Activated B cell treated with CpG ODN at 0.5 μM for 24 hours (primary cell): Measurements from ENCODE around the gene IRX3. TPM values are rescaled to one million over a fixed set of nuclear protein-coding genes. Genes with fewer than 3 reads are reported as not detected.

Experiments used
- ATAC-seq: fragments of 200-7000 bp; cut with Tn5 transposase; one replicate; pipeline ENCODE4 v1.10.0; 2021; ENCODE audit warnings: low read depth, mild to moderate bottlenecking, moderate library complexity
- CTCF ChIA-PET: fragments of 350-600 bp; sonication (Branson Sonifier 250); formaldehyde crosslinking; loops from one replicate; lab custom pipeline; 2021; ENCODE audit warnings: antibody characterized with exemption; lab: Charles Lee
- POLR2A ChIA-PET: fragments of 350-600 bp; sonication (Branson Sonifier 250); formaldehyde crosslinking; loops from one replicate; lab custom pipeline; 2021; ENCODE audit warnings: antibody characterized with exemption; lab: Charles Lee
- DNase-seq: peaks from one replicate; pipeline ENCODE4 v3.0.0; 2022
- H3K27ac Mint-ChIP-seq: one replicate; pipeline ENCODE4 v1.8.0; 2020; ENCODE audit warnings: mixed read lengths
- H3K27me3 Mint-ChIP-seq: one replicate; pipeline ENCODE4 v1.8.0; 2021; ENCODE audit warnings: mixed read lengths
- H3K36me3 Mint-ChIP-seq: one replicate; pipeline ENCODE4 v1.8.0; 2021; ENCODE audit warnings: low read depth, mixed read lengths
- H3K4me1 Mint-ChIP-seq: one replicate; pipeline ENCODE4 v1.8.0; 2021; ENCODE audit warnings: mixed read lengths
- H3K4me3 Mint-ChIP-seq: one replicate; pipeline ENCODE4 v1.8.0; 2020; ENCODE audit warnings: mild to moderate bottlenecking, mixed read lengths
- H3K9me3 Mint-ChIP-seq: one replicate; pipeline ENCODE4 v1.8.0; 2020; ENCODE audit warnings: mixed read lengths
- intact Hi-C: fragments of 100-400 bp; cut with micrococcal nuclease; formaldehyde crosslinking; loops from one replicate; pipeline ENCODE4 v1.15.1; 2024
- total RNA-seq: library from RNA; stranded (reverse); gene quantifications from 2 replicates; pipeline ENCODE4 v1.2.3, GENCODE V29; 2022
- TF ChIP-seq, protein P1 (sequence below): fragments of 200-600 bp; IDR thresholded peaks from one replicate; pipeline ENCODE4 v1.8.0; 2022; ENCODE audit warnings: antibody characterized with exemption, mild to moderate bottlenecking

Gene IRX3
- total RNA-seq, 1 donor from 2014 or later = not detected

DNA sequence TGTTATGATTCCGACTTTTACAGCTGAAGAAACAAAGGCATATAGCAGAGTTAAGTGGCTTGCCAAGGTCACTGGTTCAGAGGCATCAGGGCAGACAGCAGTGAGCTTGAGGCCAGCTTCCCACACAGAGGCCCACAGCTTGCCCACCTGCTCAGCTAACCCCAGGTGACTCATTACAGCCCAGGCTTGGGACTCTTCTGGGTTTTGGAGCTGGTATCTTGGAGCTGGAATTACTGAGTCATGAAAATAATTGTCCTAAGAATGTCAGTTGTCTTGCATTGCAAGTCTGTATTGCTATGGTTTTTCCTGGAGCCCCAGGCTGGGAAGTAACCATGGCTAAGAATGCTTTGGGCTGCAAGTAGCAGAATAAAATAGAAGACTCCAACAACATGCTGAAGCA is 32.4 kb upstream of the IRX3 start:
- Mint-ChIP-seq H3K36me3 (no peaks in the 10 kb centered on the region), H3K4me1 (no peaks in the 10 kb centered on the region), H3K27ac (no peak overlapping the region), H3K27me3 (peaks cover 2% of the 10 kb centered on the region), H3K4me3 (no peak overlapping the region), H3K9me3 (no peaks in the 10 kb centered on the region)
- DNase-seq = no peak
- no peak for ATAC-seq
- intact Hi-C loops = no loop called here
- CTCF ChIA-PET = no interaction called here
- TF ChIP-seq, protein P1, sequence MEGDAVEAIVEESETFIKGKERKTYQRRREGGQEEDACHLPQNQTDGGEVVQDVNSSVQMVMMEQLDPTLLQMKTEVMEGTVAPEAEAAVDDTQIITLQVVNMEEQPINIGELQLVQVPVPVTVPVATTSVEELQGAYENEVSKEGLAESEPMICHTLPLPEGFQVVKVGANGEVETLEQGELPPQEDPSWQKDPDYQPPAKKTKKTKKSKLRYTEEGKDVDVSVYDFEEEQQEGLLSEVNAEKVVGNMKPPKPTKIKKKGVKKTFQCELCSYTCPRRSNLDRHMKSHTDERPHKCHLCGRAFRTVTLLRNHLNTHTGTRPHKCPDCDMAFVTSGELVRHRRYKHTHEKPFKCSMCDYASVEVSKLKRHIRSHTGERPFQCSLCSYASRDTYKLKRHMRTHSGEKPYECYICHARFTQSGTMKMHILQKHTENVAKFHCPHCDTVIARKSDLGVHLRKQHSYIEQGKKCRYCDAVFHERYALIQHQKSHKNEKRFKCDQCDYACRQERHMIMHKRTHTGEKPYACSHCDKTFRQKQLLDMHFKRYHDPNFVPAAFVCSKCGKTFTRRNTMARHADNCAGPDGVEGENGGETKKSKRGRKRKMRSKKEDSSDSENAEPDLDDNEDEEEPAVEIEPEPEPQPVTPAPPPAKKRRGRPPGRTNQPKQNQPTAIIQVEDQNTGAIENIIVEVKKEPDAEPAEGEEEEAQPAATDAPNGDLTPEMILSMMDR = no peak
- POLR2A ChIA-PET = no interaction called here

DNA sequence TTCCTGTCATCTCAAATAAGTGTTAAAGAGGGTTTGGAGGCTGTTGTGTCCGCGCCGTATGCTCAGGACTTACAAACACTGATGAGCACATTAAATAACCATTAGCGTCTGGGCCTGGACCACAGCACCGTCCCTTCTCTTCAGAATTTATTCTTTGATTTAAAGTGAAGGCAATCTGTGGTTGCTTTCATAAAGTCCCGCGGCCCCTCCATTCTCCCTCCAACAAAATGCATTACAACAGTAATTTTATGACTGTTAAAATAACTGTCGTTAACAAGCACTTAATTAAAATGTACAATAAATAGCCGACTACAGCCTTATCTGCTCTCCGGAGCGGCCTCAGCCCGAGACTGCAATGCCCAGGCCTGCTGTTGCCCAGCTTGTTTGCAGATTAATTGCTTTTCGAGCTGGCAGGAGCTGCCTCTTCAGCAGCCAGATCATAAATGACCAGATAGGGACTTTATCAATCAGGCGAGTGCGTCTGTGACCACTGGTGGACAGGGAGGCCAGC is 30.6 kb upstream of the IRX3 start:
- TF ChIP-seq, protein P1 = no peak
- POLR2A ChIA-PET = no interaction called here
- ATAC-seq (no peak), DNase-seq (no peak)
- H3K9me3 Mint-ChIP-seq = no peaks in the 10 kb centered on the region
- H3K36me3 Mint-ChIP-seq = no peaks in the 10 kb centered on the region
- intact Hi-C loops = no loop called here
- peaks cover 2% of the 10 kb centered on the region for H3K27me3 Mint-ChIP-seq
- H3K4me3 Mint-ChIP-seq = no peak overlapping the region
- H3K4me1 Mint-ChIP-seq = no peaks in the 10 kb centered on the region
- H3K27ac Mint-ChIP-seq = no peak overlapping the region
- CTCF ChIA-PET = no interaction called here

- H3K4me3 Mint-ChIP-seq = no peak overlapping the region
- CTCF ChIA-PET = no interaction called here
Measured at GRCh38 chr16:54316095-54316889, 29.7 kb upstream of the IRX3 start.

DNA sequence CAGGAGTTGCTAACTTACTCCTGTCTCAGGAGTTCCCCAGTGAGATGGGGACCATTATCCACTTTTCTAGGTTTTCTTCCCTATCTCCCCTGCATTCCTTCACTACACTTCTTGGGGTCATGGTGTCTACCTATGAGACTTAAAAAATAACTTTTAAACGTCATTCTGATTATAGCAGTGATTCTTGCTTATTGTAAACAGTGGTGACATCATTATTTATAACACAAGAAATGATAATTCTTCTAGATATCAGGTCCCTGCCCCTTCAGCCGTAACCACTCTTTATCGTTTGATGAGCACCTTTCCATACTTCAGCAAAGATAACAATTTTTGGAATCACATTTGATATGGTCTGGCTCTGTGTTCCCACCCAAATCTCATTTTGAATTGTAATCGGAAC is 27.2 kb upstream of the IRX3 start:
- TF ChIP-seq, protein P1 = no peak
- no peaks in the 10 kb centered on the region for H3K36me3 Mint-ChIP-seq
- H3K4me3 Mint-ChIP-seq = no peak overlapping the region
- POLR2A ChIA-PET = no interaction called here
- intact Hi-C loops = no loop called here
- ATAC-seq = no peak
- CTCF ChIA-PET = no interaction called here
- no peak overlapping the region for H3K27ac Mint-ChIP-seq
- H3K27me3 Mint-ChIP-seq = peaks cover 2% of the 10 kb centered on the region
- no peak for DNase-seq
- H3K4me1 Mint-ChIP-seq = no peaks in the 10 kb centered on the region
- H3K9me3 Mint-ChIP-seq = no peaks in the 10 kb centered on the region

More at GRCh38 chr16:54316095-54316889, 29.7 kb upstream of the IRX3 start:
- TF ChIP-seq, protein P1 = no peak
- no peaks in the 10 kb centered on the region for H3K9me3 Mint-ChIP-seq
- no peak overlapping the region for H3K27ac Mint-ChIP-seq
- POLR2A ChIA-PET = no interaction called here
- ATAC-seq (no peak), DNase-seq (no peak)
- H3K27me3 Mint-ChIP-seq = peaks cover 2% of the 10 kb centered on the region
- H3K36me3 Mint-ChIP-seq = no peaks in the 10 kb centered on the region
- intact Hi-C loops = no loop called here
- no peaks in the 10 kb centered on the region for H3K4me1 Mint-ChIP-seq

- Mint-ChIP-seq H3K9me3 (no peaks in the 10 kb centered on the region), H3K4me3 (no peak overlapping the region), H3K4me1 (no peaks in the 10 kb centered on the region), H3K27me3 (peaks cover 2% of the 10 kb centered on the region), H3K36me3 (no peaks in the 10 kb centered on the region), H3K27ac (no peak overlapping the region)
- no peak for DNase-seq
- ATAC-seq = no peak
- CTCF ChIA-PET = no interaction called here
- TF ChIP-seq, protein P1 = no peak
- intact Hi-C loops = no loop called here
- POLR2A ChIA-PET = no interaction called here
Measured at GRCh38 chr16:54312502-54312991, 26.0 kb upstream of the IRX3 start.
